Mesodermal cell (in vitro differentiated cells): ENCODE results near the gene ADAMTS17.
A peak's percentile ranks its signal among the peaks of the same experiment; 100 is the strongest.

Source experiments
- H3K27ac ChIP-seq: 2 replicates; pipeline ENCODE4 v1.7.0; 2013; ENCODE audit warnings: mild to moderate bottlenecking, low read depth, low read length, moderate library complexity; ENCODE audit not compliant: severe bottlenecking
- H3K36me3 ChIP-seq: 2 replicates; pipeline ENCODE4 v1.7.1; 2013; ENCODE audit warnings: mild to moderate bottlenecking, low read length, moderate library complexity; ENCODE audit not compliant: control insufficient read depth, insufficient read depth
- H3K4me1 ChIP-seq: one replicate; pipeline ENCODE4 v1.7.1; 2013; ENCODE audit warnings: mild to moderate bottlenecking, low read length; ENCODE audit not compliant: insufficient read depth, control insufficient read depth, poor library complexity, severe bottlenecking
- H3K4me3 ChIP-seq: 2 replicates; pipeline ENCODE4 v1.7.0; 2013; ENCODE audit warnings: low read length, control low read depth, mild to moderate bottlenecking; ENCODE audit not compliant: insufficient read depth, poor library complexity, severe bottlenecking; ENCODE audit errors: extremely low read depth
- H3K9me3 ChIP-seq: 2 replicates; pipeline ENCODE4 v1.7.1; 2013; ENCODE audit warnings: mild to moderate bottlenecking, low read length, moderate library complexity; ENCODE audit not compliant: control insufficient read depth
- WGBS, 2 experiments: methylation state at CpG; one replicate each; pipeline ENCODE4 v1.1.5; 2013; ENCODE audit warnings: missing lambda C conversion rate in 2 of 2; ENCODE audit not compliant: insufficient coverage in 2 of 2; 5-methylcytosine and 5-hydroxymethylcytosine counted together

Gene ADAMTS17

DNA sequence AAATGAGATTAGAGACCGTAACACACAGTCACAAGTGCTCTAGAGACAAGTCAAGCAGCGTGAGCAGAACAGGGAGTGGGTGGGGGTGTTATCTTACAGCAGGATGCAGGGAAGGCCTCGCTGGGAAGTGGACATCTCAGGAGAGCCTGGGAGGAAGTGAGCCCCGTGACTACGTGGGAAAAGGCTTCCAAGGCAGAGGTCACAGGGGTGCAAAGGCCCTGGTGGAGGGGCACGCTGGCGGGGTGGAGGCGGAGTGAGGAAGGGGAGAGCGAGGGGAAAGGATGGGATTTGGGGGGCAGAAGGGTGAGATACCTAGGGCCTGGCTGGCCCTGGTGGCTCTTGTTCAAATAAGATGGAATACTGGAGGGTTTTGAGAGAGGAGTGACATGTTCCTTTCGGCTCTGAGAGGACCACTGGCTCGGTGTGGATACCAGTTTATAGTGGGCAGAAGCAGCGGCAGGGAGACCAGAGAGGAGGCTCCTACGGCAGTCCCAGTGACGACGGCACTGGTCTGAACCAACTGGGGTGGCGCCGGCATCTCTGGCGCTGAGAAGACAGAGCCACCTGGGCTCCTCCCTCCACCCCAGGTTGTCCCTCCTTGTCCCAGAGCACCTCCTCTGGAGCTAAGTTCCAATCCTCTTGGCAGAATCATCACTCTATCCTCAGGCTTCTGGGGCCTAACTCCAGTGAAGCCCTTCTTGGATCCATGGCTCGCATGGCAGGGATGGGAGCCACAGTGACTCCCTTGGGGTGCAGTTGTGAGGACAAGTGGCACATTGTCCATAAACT lies 342.3 kb downstream of the ADAMTS17 start:
- 92 to 96% methylated on average over 18 to 19 of the region's 19 CpGs for WGBS, 2 experiments
- no peaks in the 10 kb centered on the region for H3K9me3 ChIP-seq
- no peak overlapping the region for H3K4me3 ChIP-seq
- H3K4me1 ChIP-seq, result peaks cover 10% of the 10 kb centered on the region
- H3K27ac ChIP-seq, result no peak overlapping the region
- no peaks in the 10 kb centered on the region for H3K36me3 ChIP-seq

DNA sequence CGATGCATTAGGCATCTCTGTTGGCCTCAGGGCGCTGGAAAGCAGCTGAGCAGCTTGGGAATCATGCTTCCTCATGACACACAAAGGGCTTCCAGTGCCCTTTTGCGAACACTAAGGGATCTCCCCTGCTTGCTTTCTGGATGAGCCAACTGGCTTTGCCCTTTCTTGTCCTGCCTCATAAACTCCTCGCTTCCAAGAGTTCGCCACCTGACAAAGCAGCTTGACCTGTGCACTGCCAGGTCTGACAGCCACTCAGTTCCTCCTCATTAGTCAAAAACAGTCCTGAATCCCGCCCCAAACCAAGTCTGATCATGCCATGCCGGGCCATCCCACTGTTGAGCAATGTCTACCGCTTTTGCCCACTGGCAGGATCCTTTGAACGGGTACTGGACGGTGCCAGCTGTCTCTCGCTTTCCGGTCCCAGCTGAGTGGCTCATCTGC lies 343.1 kb downstream of the ADAMTS17 start:
- Histone ChIP-seq H3K9me3 (no peaks in the 10 kb centered on the region), H3K27ac (peak overlapping the region; percentile 16), H3K4me3 (no peak overlapping the region), H3K4me1 (peaks cover 10% of the 10 kb centered on the region), H3K36me3 (no peaks in the 10 kb centered on the region)
- WGBS, 2 experiments, result 90 to 93% methylated on average over 12 of the region's 12 CpGs

DNA sequence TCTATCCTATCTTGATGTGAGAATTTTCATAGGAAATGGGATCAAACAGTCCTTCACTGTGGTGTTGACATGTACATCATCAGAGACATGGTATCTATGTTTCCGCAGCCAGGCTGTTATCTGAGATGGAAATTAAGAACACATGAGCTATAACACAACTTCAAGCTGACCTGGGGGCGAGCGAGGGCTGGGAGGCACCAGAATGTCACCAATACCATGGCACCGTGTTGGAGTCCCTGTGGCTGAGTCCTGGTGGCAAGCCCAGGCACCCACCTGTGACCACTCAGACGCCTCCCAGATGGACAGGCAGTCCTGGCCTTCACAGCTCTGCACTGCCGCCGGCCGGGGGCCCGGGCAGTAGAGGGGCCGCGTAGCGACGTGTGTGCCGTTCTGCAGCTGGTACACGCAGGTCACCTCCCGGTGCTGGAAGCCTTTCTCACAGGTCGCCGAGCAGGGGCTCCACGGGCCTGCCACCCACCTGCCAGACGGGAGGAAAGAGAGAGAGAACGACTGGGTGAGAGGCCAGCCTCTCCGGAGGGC lies 344.6 kb downstream of the ADAMTS17 start:
- Histone ChIP-seq H3K36me3 (no peaks in the 10 kb centered on the region), H3K9me3 (no peaks in the 10 kb centered on the region), H3K4me1 (peaks cover 10% of the 10 kb centered on the region), H3K27ac (no peak overlapping the region), H3K4me3 (no peak overlapping the region)
- 94% methylated on average over 19 to 21 of the region's 22 CpGs for WGBS, 2 experiments

DNA sequence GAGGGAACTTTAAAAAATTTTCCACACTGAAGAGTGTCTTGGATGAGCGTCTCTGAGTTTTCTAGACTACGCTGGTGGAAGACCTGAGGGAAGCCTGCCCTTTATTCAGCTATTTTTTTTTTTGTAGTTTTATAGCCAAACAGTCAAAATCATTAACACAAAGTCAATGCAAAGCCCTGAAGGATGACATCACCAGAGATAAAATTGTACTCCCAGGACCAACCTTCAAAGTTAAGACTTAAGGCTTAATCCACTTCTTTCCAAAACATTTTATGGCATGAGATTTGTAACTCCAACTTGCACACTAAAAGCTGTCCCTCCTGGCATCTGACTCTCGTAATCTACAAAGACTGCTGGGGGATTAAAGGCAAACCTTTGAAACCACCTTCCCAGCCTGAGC lies 345.1 kb downstream of the ADAMTS17 start:
- Histone ChIP-seq H3K9me3 (no peaks in the 10 kb centered on the region), H3K36me3 (no peaks in the 10 kb centered on the region), H3K4me3 (no peak overlapping the region), H3K27ac (no peak overlapping the region), H3K4me1 (peaks cover 10% of the 10 kb centered on the region)
- 90% methylated on average over 3 of the region's 3 CpGs for WGBS, 2 experiments

DNA sequence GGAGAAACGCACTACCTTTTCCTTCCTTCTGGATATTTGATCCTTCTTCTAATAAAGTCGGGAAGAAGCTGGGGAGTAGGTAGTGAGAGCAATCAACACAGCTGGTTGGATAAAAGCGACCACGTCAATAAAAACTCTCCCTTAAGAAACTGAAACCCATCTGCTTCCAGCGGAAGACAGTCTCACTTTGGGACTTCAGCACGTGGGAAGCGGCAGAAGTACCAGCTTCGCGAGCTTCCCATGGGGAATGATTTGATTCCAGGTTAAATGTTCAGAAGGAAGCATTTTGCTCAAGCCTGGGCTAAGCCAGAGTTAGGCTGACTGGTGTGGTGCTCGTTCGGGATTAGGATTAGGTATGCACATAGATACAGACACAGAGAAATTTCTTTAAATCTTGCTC lies 346.2 kb downstream of the ADAMTS17 start:
- 84 to 89% methylated on average over 4 to 8 of the region's 11 CpGs for WGBS, 2 experiments

DNA sequence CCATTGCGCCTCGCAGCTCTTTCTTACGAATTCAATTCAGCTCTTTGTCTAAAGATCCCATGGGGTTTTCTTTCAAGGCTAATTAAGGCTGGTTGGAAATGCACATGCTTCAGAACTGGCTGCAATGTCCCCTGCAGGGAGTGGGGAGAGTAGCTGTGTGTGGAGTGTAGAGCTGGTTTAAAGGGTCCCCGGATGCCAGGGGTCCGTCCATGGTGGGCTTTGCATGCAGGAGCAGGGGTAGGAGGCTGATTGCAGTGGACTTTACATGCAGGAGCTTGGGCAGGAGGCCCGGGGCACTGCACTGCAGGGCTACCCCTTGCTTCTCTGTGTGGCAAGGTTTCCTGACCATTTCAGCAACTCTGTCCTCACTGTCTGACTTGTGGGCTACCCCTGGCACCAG lies 346.9 kb downstream of the ADAMTS17 start:
- no peak overlapping the region for H3K4me3 ChIP-seq
- H3K9me3 ChIP-seq, result no peaks in the 10 kb centered on the region
- no peak overlapping the region for H3K27ac ChIP-seq
- H3K36me3 ChIP-seq, result no peaks in the 10 kb centered on the region
- peaks cover 10% of the 10 kb centered on the region for H3K4me1 ChIP-seq
- 54 to 65% methylated on average over 5 to 6 of the region's 6 CpGs for WGBS, 2 experiments

More for the DNA sequence above, 346.2 kb downstream of the ADAMTS17 start:
- no peak overlapping the region for H3K27ac ChIP-seq
- H3K36me3 ChIP-seq, result no peaks in the 10 kb centered on the region
- H3K4me3 ChIP-seq, result no peak overlapping the region
- H3K4me1 ChIP-seq, result peaks cover 10% of the 10 kb centered on the region
- no peaks in the 10 kb centered on the region for H3K9me3 ChIP-seq

DNA sequence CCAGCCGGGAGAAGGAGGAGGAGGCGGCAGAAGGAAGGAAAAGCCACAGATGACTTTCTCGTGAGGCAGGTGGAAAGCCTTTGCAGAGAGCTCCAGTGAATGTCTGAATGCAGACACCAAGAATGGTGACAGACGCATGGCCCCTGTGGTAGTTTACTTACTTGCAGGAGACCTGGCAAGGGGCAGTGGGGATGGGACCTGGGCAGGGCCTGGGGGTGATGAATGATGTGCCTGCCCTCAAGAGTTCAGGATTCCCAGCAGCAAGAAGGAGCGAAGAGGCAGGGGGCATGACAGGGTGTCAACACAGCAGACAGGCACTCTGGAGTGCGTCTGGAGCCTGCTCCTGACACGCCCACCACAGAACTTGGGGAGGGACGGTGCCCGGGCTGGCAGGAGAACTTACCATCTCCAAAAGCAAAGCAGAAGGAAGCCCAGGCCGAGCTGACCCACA lies 348.1 kb downstream of the ADAMTS17 start:
- H3K4me1 ChIP-seq, result peaks cover 10% of the 10 kb centered on the region
- H3K36me3 ChIP-seq, result no peaks in the 10 kb centered on the region
- no peaks in the 10 kb centered on the region for H3K9me3 ChIP-seq
- H3K27ac ChIP-seq, result no peak overlapping the region
- 79 to 87% methylated on average over 10 of the region's 10 CpGs for WGBS, 2 experiments
- H3K4me3 ChIP-seq, result no peak overlapping the region

DNA sequence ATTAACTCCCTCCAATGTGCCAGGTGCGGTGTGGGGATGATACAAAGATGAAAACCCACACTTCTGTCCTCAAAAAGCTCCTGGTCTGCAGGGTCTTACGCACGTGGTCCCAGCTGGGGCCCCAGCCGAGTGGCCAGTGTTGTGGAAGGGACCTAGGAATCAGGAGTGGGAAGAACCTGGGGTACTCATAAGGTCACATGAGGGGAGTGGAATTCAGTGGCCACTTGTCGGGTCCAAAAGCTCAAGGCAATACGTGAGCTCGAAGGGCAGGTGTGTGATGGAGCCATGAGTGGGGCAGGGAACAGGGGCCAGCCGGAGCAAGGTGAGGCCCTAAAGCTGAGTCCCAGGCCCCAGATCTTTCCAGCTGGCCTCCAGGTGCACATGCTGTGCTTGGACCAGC lies 348.5 kb downstream of the ADAMTS17 start:
- Histone ChIP-seq H3K4me1 (peaks cover 10% of the 10 kb centered on the region), H3K36me3 (no peaks in the 10 kb centered on the region), H3K9me3 (peaks cover 3% of the 10 kb centered on the region), H3K27ac (no peak overlapping the region), H3K4me3 (no peak overlapping the region)
- WGBS, 2 experiments, result 92 to 97% methylated on average over 7 of the region's 8 CpGs

DNA sequence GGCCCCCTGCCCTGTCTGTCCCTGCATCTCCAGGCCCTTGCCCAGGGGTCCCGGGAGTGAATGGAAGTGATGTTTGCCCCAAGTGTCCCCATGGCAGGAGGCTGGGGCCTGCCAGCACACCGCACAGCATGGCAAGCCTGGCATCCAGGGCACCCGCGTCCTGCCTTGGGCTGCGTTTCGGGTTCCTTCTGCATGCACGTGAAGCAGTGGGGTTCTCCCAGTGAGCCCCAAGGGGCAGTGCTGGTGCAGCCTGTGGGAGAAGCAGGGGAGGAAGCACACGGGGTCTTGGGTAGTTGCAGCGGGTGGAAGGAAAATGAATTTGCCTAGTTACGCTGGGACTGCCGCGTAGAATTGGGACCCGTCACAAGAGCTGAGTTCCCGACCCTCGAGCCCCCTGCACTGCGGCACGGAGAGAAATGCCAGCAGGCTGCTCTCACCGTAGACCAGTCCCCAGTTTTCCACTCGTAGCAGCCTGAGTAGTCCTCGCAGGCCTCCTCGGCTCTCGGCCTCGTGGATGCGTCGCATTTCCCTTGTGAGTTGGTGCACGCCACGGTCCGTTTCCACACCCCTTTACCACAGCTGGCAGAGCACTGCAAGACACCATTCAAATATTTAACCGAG lies 349.1 kb downstream of the ADAMTS17 start:
- H3K4me1 ChIP-seq, result peaks cover 10% of the 10 kb centered on the region
- no peak overlapping the region for H3K4me3 ChIP-seq
- peaks cover 7% of the 10 kb centered on the region for H3K9me3 ChIP-seq
- 90 to 93% methylated on average over 22 to 29 of the region's 29 CpGs for WGBS, 2 experiments
- no peak overlapping the region for H3K27ac ChIP-seq
- no peaks in the 10 kb centered on the region for H3K36me3 ChIP-seq

DNA sequence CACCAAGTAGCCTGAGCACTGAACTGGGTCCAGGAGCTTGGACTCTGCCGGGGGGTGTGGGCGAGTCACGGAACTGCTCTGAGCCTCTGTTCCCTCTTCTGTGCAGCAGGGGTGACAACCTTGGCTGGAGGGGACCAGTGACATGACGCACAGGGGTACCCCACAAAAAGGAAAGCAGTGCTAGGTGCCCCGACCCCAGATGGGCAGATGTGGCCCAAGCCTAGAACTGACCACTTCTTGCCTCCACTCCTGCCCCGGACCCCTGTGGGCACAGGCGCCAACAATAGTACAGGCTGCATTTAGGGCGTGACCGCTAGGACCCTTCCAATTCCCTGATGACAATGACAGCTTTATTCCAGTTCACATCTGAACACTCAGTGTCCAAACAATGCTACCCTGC lies 352.7 kb downstream of the ADAMTS17 start:
- Histone ChIP-seq H3K27ac (no peak overlapping the region), H3K9me3 (peaks cover 7% of the 10 kb centered on the region), H3K4me3 (no peak overlapping the region), H3K36me3 (no peaks in the 10 kb centered on the region), H3K4me1 (peaks cover 3% of the 10 kb centered on the region)
- WGBS, 2 experiments, result 76 to 95% methylated on average over 3 to 9 of the region's 9 CpGs

DNA sequence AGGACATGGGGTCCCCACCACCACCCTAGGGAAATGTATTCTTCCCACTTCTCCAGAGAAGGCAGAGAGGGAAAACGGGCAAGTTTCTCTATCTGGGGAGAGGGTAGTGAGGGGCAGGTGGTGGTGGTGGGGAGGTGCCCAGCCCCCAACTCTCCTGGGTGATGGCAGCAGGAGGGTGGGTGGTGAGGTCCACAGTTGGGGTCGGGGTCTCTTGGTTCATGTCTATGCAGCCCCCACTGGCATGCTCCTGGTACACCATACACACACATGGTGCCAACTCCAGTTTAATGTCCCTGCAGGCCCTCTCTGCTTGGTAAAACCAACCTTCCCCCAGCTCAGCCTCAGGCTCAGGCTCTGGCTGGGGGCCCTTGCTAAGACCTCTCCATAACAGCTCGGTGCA lies 354.1 kb downstream of the ADAMTS17 start:
- peaks cover 17% of the 10 kb centered on the region for H3K4me1 ChIP-seq
- WGBS, 2 experiments, result 83% methylated on average over 2 of the region's 3 CpGs; no CpG with 5 or more reads in 1 of the 2 experiments
- H3K4me3 ChIP-seq, result no peak overlapping the region
- H3K9me3 ChIP-seq, result peaks cover 7% of the 10 kb centered on the region
- no peak overlapping the region for H3K27ac ChIP-seq
- no peaks in the 10 kb centered on the region for H3K36me3 ChIP-seq
